Parathyroid adenoma (tissue), 2 donors: ENCODE measurements around the gene JCHAIN.

ENCODE experiments used
- H2AFZ ChIP-seq: fragments of 300-600 bp; sonication (generic); one replicate; pipeline ENCODE4 v1.7.0; 2017; ENCODE audit warnings: antibody characterized with exemption, mild to moderate bottlenecking
- H3K27ac ChIP-seq: fragments of 300-600 bp; sonication (generic); one replicate; pipeline ENCODE4 v1.7.0; 2017
- H3K27me3 ChIP-seq: fragments of 300-600 bp; sonication (generic); one replicate; pipeline ENCODE4 v1.7.0; 2017; ENCODE audit warnings: low read length; ENCODE audit not compliant: control insufficient read depth, insufficient read depth
- H3K36me3 ChIP-seq: fragments of 300-600 bp; sonication (generic); one replicate; pipeline ENCODE4 v1.7.0; 2017; ENCODE audit warnings: low read length; ENCODE audit not compliant: control insufficient read depth, insufficient read depth
- H3K4me1 ChIP-seq: fragments of 300-600 bp; sonication (generic); one replicate; pipeline ENCODE4 v1.7.0; 2017; ENCODE audit warnings: control low read depth
- H3K4me2 ChIP-seq: fragments of 300-600 bp; sonication (generic); one replicate; pipeline ENCODE4 v1.7.0; 2017; ENCODE audit warnings: low read length
- H3K4me3 ChIP-seq: fragments of 300-600 bp; sonication (generic); one replicate; pipeline ENCODE4 v1.7.0; 2017; ENCODE audit warnings: low read depth, low read length
- H3K79me2 ChIP-seq: fragments of 300-600 bp; sonication (generic); one replicate; pipeline ENCODE4 v1.7.0; 2017; ENCODE audit warnings: control low read depth
- H3K9ac ChIP-seq: fragments of 300-600 bp; sonication (generic); one replicate; pipeline ENCODE4 v1.7.0; 2017; ENCODE audit warnings: mild to moderate bottlenecking
- H3K9me3 ChIP-seq: fragments of 300-600 bp; sonication (generic); one replicate; pipeline ENCODE4 v1.7.0; 2017; ENCODE audit warnings: low read length; ENCODE audit not compliant: control insufficient read depth
- CTCF ChIP-seq: fragments of 300-600 bp; sonication (generic); IDR thresholded peaks from one replicate; pipeline ENCODE4 v1.7.0; 2017; ENCODE audit warnings: antibody characterized with exemption, mild to moderate bottlenecking
- donor health status: primary hyperparathyroidism.

JCHAIN gene

DNA sequence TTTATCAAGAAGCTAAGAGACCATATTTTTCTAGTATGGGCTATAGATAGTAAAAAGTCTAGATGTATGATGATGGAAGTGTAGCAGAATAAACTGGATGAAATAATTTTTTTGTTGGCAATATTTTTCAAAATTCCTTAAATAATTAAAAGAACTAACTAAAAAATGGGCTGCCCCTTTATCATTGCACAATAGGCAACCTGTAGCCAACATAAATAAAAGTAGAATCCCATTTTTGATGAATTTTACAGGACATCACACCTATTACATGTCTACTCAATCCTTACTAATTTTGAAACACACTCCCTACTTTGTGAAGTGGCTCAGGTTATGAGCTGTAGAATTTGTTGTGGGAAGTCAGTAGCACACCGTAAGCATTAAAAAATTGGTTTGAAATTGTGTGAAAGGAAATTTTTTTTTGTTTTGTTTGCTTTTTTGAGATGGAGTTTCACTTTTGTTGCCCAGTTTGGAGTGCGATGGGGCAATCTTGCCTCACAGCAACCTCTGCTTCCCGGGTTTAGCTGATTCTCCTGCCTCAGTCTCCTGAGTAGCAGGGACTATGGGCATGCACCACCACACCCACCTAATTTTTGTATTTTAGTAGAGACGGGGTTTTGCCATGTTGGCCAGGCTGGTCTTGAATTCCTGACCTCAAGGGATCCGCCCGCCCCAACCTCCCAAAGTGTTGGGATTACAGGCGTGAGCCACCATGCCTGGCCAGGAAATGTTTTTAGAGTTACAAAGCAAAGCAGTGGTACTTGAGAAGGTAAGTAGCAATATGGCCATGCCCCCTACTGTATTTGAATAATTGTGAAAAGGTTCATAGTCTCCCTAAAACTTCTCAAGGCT, 46.5 kb upstream of the JCHAIN start:
- Histone ChIP-seq H3K4me1 (no peaks in the 10 kb centered on the region), H3K9ac (no peak overlapping the region), H3K79me2 (peaks cover 5% of the 10 kb centered on the region), H3K27me3 (no peaks in the 10 kb centered on the region), H3K4me2 (no peak overlapping the region), H3K4me3 (no peak overlapping the region), H3K9me3 (no peaks in the 10 kb centered on the region), H2AFZ (no peak overlapping the region), H3K36me3 (no peaks in the 10 kb centered on the region), H3K27ac (no peak overlapping the region)
- TF ChIP-seq CTCF: no peak

- Histone ChIP-seq H3K27ac (no peak overlapping the region), H3K79me2 (peaks cover 5% of the 10 kb centered on the region), H3K27me3 (no peaks in the 10 kb centered on the region), H2AFZ (no peak overlapping the region), H3K4me1 (no peaks in the 10 kb centered on the region), H3K36me3 (no peaks in the 10 kb centered on the region), H3K9me3 (no peaks in the 10 kb centered on the region), H3K9ac (no peak overlapping the region), H3K4me3 (no peak overlapping the region), H3K4me2 (no peak overlapping the region)
- TF ChIP-seq CTCF: no peak
Measured at GRCh38 chr4:70712150-70712549, 45.8 kb upstream of the JCHAIN start.

- Histone ChIP-seq H3K9ac (no peak overlapping the region), H2AFZ (no peak overlapping the region), H3K27me3 (no peaks in the 10 kb centered on the region), H3K4me3 (no peak overlapping the region), H3K9me3 (no peaks in the 10 kb centered on the region), H3K4me1 (peaks cover 3% of the 10 kb centered on the region), H3K4me2 (no peak overlapping the region), H3K79me2 (peaks cover 5% of the 10 kb centered on the region), H3K36me3 (no peaks in the 10 kb centered on the region), H3K27ac (no peak overlapping the region)
- no peak for TF ChIP-seq CTCF
Measured at GRCh38 chr4:70711599-70711998, 45.3 kb upstream of the JCHAIN start.

DNA sequence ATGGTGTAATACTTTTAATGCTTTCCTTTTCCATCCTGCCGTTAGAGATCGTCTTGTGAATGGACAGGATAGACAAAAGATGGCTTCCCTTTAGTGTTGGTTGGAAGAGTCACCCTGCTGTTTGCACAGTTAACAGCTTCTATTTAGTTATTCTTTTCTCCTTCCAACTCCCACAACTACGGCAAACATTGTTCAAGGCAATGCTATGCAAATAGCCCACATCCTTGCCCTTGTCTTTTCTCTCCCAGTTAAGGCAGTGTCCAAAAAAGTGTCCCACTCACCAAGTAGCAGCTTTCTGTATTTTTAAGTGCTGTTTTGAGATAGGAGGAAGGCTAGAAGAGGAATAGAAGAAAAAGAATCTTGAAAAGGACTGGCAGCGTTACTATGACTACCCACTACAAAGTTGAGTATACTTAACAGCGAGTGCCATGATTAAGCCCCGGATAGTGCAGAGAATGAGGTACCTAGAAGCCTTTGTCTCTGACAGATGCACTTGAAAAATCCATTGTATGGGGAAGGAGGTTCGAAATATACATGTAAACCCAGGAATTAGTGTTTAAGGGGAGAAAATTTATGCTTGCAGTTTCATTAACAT, 43.4 kb upstream of the JCHAIN start:
- Histone ChIP-seq H3K79me2 (peaks cover 5% of the 10 kb centered on the region), H3K4me1 (peaks cover 6% of the 10 kb centered on the region), H3K27ac (no peak overlapping the region), H3K36me3 (no peaks in the 10 kb centered on the region), H2AFZ (no peak overlapping the region), H3K27me3 (no peaks in the 10 kb centered on the region), H3K9me3 (no peaks in the 10 kb centered on the region), H3K9ac (no peak overlapping the region), H3K4me3 (no peak overlapping the region), H3K4me2 (no peak overlapping the region)
- no peak for TF ChIP-seq CTCF

DNA sequence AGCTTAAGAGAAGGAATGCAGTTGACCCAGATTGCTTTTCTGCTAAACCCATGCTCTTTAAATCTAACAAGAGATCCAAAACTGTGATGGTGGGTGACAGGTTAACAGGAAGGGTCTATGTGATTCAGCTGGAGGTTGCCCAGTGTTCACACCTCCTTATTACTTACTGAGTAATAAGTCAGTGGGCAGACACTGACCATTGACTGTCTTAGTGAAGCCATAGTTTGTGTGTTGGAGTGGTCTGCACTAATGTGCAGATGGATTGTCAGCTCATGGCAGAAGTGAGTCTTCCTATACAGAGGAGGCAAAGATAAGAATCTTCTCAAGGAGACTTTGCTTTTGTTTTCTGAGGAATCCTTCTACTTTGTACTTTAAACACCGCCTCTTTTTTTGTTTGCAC, 40.2 kb upstream of the JCHAIN start:
- Histone ChIP-seq H3K4me2 (peak overlapping the region; percentile 67), H3K27me3 (no peaks in the 10 kb centered on the region), H3K79me2 (peaks cover 3% of the 10 kb centered on the region), H3K9me3 (no peaks in the 10 kb centered on the region), H3K4me1 (peaks cover 9% of the 10 kb centered on the region), H3K36me3 (no peaks in the 10 kb centered on the region), H3K4me3 (peak overlapping the region; percentile 58), H2AFZ (no peak overlapping the region), H3K27ac (no peak overlapping the region), H3K9ac (no peak overlapping the region)
- TF ChIP-seq CTCF: no peak
